Measurements from ENCODE around the gene COL10A1.

DNA sequence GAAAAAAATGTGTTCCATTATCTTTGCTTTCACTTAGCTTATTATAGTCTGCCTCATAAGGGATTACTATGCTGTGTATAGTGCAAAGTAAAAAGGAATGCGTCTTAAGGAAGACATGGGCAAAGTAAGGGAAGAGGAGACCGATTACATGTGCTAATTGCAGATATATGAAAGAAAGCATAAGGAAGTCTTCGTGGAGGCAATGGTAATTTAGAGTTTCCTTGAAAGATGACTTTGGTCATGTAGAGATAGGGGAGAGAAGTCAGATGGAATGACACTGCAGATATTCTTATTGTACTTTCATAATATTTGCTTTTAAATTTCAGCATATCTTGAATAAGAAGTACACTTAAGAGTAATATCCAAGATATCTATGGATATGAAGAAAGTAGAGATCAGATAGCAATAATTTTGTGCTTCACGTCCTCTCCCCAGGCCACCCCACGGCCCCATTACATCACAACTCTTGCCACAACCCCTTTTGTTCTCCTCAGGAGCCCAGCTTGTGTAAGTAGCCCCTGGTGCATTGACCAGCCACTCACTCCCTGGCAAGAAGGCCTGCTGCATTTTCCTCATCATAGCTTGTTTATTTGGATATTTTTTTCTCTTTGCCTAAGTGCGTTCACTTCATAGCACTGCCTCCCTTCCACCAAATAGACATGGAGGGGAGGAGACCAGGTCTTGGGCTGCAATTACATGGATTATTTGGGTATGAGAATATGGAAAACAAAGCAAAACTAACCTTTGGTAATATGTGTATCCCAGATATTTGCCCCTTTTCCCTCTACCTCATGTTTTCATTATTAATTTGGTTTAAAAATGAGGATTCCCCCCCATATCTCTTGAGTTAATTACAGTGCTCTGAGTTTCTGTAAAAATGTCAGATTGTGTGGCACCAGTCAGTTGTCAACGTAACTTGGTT lies 30.7 kb upstream of the COL10A1 start:
- TF ChIP-seq, protein P1, sequence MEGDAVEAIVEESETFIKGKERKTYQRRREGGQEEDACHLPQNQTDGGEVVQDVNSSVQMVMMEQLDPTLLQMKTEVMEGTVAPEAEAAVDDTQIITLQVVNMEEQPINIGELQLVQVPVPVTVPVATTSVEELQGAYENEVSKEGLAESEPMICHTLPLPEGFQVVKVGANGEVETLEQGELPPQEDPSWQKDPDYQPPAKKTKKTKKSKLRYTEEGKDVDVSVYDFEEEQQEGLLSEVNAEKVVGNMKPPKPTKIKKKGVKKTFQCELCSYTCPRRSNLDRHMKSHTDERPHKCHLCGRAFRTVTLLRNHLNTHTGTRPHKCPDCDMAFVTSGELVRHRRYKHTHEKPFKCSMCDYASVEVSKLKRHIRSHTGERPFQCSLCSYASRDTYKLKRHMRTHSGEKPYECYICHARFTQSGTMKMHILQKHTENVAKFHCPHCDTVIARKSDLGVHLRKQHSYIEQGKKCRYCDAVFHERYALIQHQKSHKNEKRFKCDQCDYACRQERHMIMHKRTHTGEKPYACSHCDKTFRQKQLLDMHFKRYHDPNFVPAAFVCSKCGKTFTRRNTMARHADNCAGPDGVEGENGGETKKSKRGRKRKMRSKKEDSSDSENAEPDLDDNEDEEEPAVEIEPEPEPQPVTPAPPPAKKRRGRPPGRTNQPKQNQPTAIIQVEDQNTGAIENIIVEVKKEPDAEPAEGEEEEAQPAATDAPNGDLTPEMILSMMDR (IDR thresholded peaks at IDR 0.05) = no peak
- no peak for TF ChIP-seq POLR2A (IDR thresholded peaks at IDR 0.05)
